Measurements from ENCODE around the gene LIMK1.
"Not testable (repeated sequence)": the region's sequence is repeated elsewhere in the genome, so short reads cannot be mapped to it uniquely, and the experiment has no call there.

LIMK1 gene

DNA sequence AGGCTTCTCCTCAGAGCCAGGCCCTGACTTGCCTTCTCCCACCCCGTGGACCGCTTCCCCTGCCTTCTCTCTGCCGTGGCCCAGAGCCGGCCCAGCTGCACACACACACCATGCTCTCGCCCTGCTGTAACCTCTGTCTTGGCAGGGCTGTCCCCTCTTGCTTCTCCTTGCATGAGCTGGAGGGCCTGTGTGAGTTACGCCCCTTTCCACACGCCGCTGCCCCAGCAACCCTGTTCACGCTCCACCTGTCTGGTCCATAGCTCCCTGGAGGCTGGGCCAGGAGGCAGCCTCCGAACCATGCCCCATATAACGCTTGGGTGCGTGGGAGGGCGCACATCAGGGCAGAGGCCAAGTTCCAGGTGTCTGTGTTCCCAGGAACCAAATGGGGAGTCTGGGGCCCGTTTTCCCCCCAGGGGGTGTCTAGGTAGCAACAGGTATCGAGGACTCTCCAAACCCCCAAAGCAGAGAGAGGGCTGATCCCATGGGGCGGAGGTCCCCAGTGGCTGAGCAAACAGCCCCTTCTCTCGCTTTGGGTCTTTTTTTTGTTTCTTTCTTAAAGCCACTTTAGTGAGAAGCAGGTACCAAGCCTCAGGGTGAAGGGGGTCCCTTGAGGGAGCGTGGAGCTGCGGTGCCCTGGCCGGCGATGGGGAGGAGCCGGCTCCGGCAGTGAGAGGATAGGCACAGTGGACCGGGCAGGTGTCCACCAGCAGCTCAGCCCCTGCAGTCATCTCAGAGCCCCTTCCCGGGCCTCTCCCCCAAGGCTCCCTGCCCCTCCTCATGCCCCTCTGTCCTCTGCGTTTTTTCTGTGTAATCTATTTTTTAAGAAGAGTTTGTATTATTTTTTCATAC, 38.0 kb downstream of the LIMK1 start:
- DNase-seq (ENCODE audit: low spot score) = no peak

DNA sequence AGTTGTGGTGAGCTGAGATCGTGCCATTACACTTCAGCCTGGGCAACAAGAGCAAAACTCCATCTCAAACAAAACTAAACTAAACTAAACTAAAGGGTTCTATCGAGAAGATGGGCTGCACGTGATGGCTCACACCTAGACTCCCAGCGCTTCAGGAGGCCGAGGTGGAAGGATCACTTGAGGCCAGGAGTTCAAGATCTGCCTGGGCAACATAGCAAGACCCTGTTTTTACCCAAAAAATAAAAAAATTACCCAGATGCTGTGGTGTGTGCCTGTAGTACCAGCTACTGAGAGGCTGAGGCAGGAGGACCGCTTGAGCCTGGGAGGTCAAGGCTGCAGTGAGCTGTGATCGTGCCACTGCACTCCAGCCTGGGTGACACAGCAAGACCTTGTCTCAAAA, 40.3 kb downstream of the LIMK1 start:
- DNase-seq (ENCODE audit: low spot score) = not testable (repeated sequence)

DNA sequence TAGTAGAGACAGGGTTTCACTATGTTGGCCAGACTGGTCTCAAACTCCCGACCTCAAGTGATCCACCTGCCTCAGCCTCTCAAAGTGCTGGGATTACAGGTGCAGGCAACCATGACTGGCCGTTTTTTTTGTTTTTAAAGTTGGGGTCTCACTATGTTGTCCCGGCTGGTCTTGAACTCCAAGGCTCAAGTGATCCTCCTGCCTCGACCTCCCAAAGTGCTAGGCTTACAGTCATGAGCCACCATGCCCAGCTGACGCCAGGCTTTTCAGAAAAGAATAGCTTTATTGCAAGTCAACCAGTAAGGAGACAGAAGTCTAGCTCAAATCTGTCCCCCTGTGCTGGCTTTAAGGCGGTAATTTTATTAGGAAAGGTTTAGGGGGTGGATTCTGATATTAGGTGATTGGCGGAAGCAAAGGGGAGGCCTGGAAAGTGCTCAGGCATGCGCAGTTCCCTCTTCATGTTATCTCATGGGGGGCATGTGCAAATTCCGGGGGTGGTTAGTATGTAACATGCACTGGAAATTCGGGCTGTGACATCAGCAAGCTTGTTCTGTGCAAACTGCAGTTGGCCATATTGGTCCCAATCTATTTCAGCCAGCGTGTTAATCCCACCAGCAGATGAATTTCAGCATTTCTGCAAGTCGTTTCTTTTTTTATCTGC, 42.7 kb downstream of the LIMK1 start:
- DNase-seq (ENCODE audit: low spot score) = no peak

DNA sequence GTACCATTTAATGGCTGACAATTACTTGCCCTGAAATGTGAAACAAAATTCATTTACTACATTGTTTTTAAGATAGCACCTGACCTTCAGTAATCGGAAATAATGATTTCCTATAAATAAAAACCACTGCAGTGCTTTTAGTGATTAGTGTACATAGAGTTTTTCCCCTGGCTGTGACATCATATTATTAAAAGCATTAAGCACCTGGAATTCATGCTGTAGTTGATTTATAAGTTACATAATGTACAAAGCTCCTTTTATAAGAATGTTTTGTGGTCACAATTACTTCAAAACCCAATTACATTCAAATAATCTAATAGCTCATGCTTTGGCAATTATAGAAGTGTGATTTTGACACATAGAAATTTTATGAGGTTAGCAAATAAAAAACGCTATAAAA, 46.3 kb downstream of the LIMK1 start:
- DNase-seq (ENCODE audit: low spot score) = no peak

DNA sequence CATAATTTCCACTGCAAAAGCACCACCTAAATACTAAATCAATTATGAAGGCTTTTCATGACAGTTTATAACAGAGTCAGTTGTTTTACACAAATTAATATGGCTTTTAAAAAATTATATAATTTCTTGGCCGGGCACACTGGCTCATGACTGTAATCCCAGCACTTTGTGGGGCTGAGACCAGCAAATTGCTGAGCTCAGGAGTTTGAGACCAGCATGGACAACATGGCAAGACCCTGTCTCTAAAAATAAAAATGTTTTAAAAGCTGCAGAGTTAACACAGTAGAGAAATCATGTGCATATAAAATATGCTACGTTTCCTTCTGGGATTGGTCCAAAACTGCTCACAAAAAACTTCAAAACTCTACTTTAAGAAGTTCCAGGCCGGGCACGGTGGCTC, 46.9 kb downstream of the LIMK1 start:
- no peak for DNase-seq (ENCODE audit: low spot score)

DNA sequence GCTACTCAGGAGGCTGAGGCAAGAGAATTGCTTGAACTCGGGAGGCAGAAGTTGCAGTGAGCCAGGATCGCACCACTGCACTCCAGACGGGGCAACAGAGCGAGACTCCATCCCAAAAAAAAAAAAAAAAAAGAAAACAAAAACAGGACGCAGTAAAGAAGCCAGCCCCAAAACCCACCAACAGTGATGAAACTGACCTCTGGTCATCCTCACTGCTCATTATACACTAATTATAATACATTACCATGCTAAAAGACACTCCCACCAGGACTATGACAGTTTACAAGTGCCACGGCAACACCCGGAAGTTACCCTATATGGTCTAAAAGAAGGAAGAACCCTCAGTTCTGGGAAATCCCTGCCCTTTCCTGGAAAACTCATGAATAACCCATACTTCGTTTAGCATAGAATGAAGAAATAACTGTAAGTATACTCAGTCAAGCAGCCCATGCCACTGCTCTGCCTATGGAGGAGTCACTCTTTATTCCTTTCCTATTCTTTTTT, 50.6 kb downstream of the LIMK1 start:
- DNase-seq (ENCODE audit: low spot score) = no peak

DNA sequence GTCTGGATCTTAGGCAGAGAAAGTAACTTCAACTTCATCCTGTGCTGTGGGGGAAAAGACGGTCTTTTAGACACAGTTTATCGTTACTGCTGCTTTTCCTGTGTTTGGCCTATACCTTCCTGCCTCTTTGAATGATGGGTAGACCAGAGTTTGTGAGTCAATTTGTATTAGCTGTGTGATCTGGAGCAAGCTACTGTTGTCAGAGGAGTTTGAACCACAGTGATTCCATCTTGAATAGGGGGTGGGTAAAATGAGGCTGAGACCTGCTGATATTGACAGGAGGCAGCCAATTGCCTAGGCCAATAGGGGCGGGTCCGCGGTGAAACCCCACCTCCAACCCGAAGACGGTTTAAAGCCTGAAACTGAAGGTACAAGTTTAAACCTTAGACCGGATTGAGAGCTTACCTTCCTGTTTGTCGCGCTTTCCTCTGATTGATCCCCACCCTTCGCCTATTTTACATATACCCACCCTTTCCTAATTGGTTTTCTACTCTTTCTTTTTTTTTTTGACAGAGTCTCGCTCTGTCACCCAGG, 54.8 kb downstream of the LIMK1 start:
- peak; percentile 35 for DNase-seq (ENCODE audit: low spot score)

DNA sequence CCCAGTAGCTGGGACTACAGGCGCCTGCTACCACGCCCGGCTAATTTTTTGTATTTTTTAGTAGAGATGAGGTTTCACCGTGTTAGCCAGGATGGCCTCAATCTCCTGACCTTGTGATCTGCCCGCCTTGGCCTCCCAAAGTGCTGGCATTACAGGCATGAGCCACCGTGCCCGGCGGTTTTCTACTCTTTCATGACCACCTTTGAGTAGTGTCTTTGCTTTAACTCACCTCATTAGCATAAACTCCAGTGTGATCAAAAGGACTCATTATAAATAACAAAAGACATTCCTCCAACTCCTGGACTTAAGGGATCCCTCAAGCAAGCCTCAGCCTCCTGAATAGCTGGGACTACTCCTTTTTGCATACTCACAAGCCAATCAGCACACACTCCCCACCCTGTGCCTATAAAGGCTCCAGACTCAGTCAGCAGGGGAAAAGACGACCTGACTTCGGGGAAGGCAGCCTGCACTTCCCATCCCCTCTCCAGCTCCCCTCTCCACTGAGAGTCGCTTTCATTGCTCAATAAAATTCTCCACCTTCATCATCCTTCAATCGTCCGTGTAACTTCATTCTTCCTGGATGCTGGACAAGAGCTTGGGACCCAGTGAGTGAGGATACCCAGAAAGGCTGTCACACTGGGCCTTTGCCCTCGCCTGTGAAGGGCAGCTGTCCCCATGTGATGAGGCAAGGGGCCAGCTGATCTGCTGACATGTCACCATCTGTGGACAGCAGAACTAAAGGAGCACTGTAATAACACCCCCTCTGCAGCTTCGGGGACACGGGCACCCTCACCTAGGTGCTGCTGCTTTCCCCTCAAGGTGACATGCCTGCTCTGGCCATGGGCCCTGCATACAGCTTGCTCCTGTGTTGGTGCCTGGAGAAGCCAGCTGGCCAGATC, 55.6 kb downstream of the LIMK1 start:
- DNase-seq (ENCODE audit: low spot score) = peak; percentile 67

DNA sequence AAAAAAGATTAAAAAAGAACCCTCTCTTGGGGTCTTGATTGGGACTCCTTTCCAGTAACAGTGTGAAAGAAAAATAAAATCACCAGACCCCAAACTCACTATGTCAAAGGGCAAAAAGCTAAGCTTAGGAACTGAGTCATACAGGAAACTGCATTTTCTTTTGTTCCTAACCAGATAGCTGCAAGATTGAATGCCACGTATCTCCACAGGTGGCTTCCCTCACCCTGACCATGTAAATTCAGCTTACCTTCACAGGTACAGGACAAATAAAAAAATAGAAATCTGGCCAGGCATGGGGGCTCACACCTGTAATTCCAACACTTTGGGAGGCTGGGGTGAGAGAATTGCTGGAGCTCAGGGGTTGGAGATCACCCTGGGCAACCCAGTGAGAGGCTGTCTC, 58.1 kb downstream of the LIMK1 start:
- DNase-seq (ENCODE audit: low spot score) = no peak

DNA sequence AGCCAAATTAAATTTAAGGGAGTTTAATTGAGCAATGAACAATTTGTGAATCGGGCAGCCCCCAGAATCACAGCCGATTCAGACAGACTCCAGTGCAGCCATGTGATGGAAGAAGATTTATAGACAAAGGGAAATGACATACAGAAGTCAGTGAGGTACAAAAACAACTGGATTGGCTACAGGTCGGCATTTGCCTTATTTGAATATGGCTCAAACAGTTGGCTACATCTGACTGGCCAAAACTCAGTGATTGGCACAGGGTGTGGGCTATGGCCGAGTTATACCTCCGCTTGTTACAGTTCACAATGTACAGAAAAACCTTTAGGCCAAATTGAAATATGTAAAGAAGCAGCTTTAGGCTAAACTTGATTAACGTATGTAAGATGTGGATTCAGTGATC, 59.8 kb downstream of the LIMK1 start:
- DNase-seq (ENCODE audit: low spot score) = no peak

DNA sequence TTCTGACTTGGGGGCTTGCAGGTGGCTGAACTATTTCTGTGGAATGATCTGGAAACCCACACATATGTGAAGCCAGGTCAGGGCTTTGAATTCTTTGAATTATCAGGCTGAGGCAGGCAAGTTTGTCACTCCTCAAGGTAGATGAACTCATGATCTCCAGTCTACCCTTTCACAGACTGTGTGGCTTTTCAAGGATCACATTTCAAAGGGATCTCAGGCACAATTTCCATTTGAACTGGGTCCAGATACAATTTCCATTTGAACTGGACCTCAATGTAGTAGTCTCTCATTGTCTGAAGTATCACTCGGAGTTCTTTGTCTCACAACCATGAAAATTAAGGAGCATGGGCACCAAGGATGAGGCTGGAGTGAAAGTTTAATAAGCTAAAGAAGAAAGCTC, 64.9 kb downstream of the LIMK1 start:
- no peak for DNase-seq (ENCODE audit: low spot score)

DNA sequence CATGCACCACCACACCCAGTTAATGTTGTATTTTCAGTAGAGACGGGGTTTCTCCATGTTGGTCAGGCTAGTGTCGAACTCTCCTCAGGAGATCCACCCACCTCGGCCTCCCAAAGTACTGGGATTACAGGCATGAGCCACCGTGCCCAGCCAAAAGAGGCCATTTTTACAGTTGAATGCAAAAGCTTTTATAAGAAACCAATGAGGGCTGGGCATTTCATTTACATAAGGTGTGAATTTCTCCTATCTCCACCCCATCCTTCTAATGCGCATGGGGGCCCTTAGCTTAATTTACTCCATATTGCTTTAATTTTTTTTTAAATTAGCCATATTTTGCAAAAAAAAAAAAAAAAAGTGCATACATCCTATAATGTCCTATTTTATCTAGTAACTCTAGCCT, 65.5 kb downstream of the LIMK1 start:
- no peak for DNase-seq (ENCODE audit: low spot score)

DNA sequence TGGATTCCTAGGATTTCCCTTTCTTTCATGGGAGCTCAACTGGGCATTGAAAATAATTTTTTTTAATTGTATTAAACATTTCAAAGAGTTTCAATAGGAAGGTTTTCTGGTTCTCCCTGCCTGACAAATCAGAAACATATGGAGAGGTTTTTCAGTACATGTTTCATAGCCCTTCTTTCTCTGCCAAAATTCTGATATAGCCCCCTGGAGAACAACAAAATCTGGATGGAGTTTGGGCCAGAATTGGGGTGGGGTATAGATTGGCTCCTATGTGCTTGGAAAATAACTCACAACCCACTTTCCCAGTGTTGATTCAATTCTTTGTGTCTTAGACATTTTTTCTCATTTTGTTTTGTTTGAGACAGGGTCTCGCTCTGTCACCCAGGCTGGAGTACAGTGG, 66.0 kb downstream of the LIMK1 start:
- no peak for DNase-seq (ENCODE audit: low spot score)

DNA sequence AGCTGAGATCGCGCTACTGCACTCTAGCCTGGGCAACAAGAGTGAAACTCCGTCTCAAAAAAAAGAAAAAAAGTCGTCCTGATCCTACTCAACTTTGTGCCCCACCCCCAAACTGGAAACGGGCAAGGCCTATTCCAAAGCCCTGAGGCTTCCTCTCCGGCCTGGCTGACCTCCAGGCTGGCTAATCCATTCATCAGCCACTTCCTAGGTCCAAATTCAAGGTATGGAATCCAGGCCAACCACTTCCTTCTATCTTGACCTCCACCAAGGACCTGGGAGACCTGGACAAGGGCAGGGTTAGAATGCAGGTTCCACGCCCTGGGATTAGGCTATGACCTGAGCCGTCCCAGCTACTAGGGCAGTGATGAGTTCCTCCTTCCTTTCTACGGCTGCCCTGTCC, 70.1 kb downstream of the LIMK1 start:
- DNase-seq (ENCODE audit: low spot score) = no peak

DNA sequence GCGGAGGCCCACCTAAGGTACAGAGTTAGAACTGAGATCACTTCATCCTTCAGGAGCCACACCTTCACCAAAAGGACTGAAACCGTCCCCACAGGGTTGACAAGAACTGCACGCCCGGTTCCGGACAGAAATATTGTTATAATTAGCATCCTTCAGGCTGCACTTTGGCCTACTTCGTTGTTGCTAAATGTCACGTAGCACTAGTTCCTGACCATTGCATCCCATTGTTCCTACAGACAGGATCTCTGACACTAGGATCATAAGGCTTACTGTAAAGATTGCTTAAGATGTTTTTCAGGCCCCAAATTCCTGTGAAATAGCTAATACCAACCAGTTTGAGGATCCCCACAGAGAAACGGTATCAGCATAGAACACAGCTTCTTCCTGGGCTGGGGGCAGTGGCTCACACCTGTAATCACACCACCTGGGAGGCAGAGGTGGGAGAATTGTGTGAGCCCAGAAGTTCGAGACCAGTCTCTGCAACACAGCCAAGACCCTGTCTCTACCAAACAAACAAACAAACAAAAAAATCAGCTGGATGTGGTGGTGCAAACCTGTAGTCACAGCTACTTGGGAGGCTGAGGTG, 72.3 kb downstream of the LIMK1 start:
- DNase-seq (ENCODE audit: low spot score) = no peak

DNA sequence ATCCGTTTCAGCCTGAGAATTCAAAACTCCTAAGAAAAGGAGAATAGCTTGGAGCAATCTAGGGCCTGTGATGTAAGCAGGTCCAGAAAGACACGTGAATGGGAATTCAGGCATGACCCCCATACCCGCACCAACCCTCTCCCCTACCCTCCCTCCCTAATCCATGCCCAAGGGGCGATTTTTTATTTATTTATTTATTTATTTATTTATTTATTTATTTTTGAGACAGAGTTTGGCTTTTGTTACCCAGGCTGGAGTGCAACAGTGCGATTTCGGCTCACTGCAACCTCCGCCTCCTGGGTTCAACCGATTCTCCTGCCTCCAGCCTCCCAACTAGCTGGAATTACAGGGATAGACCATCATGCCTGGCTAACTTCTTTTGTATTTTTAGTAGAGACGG, 74.0 kb downstream of the LIMK1 start:
- DNase-seq (ENCODE audit: low spot score) = no peak

DNA sequence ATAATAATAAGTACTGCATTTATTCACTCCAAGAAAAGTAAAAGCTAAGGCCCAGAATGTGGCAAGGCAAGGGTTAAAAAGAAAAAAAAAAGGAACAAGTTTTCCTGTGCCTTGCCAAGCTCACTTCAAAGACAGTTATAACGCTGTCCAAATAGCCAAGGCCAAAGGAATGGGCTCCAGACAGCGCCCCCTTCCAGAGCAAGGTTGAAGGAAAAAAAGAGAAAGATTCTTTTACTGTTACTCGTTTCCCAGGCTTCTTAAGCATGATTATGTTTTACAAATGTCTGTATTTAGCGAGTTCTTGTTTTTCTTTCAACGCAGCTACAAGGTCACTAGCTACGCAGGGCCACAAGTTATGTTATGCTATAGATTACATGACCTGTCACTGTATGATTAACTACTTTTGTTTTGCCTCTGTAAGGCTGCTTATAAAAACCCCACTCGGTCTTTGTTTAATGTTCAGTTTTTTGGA, 81.4 kb downstream of the LIMK1 start:
- DNase-seq (ENCODE audit: low spot score) = no peak

DNA sequence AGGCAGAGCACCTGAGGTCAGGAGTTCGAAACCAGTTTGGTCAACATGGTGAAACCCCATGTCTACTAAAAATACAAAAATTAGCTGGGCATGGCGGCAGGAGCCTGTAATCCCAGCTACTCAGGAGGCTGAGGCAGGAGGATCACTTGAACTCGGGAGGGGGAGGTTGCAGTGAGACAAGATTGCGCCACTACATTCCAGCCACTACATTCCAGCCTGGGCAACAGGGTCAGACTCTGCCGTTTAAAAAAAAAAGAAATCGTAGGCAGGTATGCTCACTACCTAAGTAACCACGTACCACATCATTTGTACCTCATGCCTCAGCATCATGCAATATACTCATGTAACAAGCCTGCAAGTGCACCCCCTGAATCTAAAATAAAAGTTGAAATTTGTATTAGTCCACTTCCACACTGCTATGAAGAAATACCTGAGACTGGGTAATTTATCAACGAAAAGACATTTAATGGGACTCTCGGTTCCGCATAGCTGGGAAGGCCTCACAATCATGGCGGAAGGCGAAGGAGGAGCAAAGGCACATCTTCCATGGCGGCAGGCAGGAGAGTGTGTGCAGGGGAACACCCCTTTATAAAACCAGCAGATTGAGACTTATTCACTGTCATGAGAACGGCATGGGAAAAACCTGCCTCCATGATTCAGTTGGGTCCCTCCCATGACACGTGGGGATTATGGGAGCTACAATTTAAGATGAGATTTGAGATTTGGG, 82.4 kb downstream of the LIMK1 start:
- no peak for DNase-seq (ENCODE audit: low spot score)

DNA sequence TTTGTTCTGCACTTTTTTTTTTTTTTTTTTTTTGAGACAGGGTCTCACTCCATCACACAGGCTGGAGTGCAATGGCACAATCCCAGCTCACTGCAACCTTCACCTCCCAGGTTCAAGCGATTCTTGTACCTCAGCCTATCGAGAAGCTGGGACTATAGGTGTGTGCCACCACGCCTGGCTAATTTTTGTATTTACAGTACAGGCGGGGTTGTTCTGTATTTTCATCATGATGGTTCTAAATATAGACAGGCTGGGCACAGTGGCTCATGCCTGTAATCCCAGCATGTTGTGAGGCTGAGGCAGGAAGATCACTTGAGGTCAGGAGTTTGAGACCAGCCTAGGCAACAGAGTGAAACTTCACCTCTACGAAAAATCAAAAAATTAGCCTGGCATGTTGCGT, 83.7 kb downstream of the LIMK1 start:
- DNase-seq (ENCODE audit: low spot score) = not testable (repeated sequence)
